Testis (tissue), 3 donors: ENCODE data around the gene MAPKAP1. TPM values are rescaled to one million over a fixed set of nuclear protein-coding genes. Genes with fewer than 3 reads are reported as not detected.

Source experiments
- DNase-seq: peaks from one replicate; pipeline ENCODE4 v3.0.0-alpha.2; 2019
- H3K27ac ChIP-seq, 2 donors: fragments of 200-600 bp; sonication (generic); one replicate each; pipeline ENCODE4 v1.5.1; 2019
- H3K27me3 ChIP-seq: fragments of 200-600 bp; sonication (generic); one replicate; pipeline ENCODE4 v1.5.1; 2019
- H3K36me3 ChIP-seq: fragments of 200-600 bp; sonication (generic); one replicate; pipeline ENCODE4 v1.5.1; 2017; ENCODE audit warnings: low read depth; ENCODE audit errors: missing control alignments
- H3K4me1 ChIP-seq: fragments of 200-600 bp; sonication (generic); one replicate; pipeline ENCODE4 v1.5.1; 2019
- H3K4me3 ChIP-seq, 2 donors: fragments of 200-600 bp; sonication (generic); one replicate each; pipeline ENCODE4 v1.5.1; 2017 to 2019
- H3K9me3 ChIP-seq: fragments of 200-600 bp; sonication (generic); one replicate; pipeline ENCODE4 v1.5.1; 2017
- POLR2A ChIP-seq: fragments of 450-650 bp; IDR thresholded peaks from one replicate; pipeline ENCODE4 v1.6.1; 2017; ENCODE audit warnings: antibody characterized with exemption, mild to moderate bottlenecking, moderate library complexity
- WGBS, 2 donors: methylation state at CpG; one replicate each; pipeline ENCODE4 v1.1.5; 2018; 5-methylcytosine and 5-hydroxymethylcytosine counted together
- intact Hi-C: fragments of 100-400 bp; cut with DNase I; formaldehyde crosslinking; loops from one replicate; pipeline ENCODE4 v1.15.1; 2023; ENCODE audit warnings: low total_unique reads
- polyA plus RNA-seq: library from polyadenylated mRNA; stranded (reverse); fragments of 350-450 nt; fragmentation: Illumina TruSeq; extraction: RNeasy Lipid Tissue Mini Kit (QIAGEN cat#74804); gene quantifications from one replicate; pipeline ENCODE4 v1.2.3, GENCODE V29; 2014; ENCODE audit warnings: low read depth, low replicate concordance; ENCODE audit not compliant: insufficient read depth
- total RNA-seq, 2 donors: library from RNA; depleted of rRNA; stranded (reverse); fragments of >200 nt; gene quantifications; one replicate each; pipeline ENCODE4 v1.2.3, GENCODE V29; 2016
- TF ChIP-seq, protein P1 (sequence below), 3 experiments: fragments of 450-650 bp in 2 of 3; fragments of 200-600 bp in 1 of 3; sonication (generic) in 1 of 3; IDR thresholded peaks; one replicate each; pipeline ENCODE4 v1.5.1; 2016 to 2019; ENCODE audit warnings: antibody characterized with exemption in 3 of 3, mild to moderate bottlenecking in 2 of 3, moderate library complexity in 1 of 3

MAPKAP1 gene
- total and polyA plus RNA-seq, 3 donors from 2014 or later = 112 to 135 (median 115) TPM

DNA sequence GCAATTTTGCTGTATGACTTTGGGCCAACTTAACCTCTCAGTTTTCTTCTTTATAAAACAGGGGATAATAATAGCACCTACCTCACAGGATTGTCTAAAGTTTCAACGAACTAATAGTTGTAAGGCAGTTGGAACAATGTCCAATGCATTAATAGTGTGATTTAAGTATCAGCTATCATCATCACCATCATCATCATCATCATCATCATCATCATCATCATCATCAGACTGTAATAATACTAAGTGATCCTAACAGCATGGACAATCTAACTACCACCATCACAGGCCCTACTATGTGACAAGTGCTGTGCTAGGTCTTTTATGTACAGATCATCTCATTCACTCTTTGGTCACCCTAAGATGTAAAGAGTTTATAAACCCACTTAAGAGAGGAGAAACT lies 196.0 kb downstream of the MAPKAP1 start:
- Histone ChIP-seq H3K27ac (no peak overlapping the region), H3K4me3 (no peak overlapping the region), H3K4me1 (no peaks in the 10 kb centered on the region), H3K27me3 (no peaks in the 10 kb centered on the region), H3K9me3 (no peaks in the 10 kb centered on the region), H3K36me3 (no peaks in the 10 kb centered on the region)
- TF ChIP-seq, protein P1, sequence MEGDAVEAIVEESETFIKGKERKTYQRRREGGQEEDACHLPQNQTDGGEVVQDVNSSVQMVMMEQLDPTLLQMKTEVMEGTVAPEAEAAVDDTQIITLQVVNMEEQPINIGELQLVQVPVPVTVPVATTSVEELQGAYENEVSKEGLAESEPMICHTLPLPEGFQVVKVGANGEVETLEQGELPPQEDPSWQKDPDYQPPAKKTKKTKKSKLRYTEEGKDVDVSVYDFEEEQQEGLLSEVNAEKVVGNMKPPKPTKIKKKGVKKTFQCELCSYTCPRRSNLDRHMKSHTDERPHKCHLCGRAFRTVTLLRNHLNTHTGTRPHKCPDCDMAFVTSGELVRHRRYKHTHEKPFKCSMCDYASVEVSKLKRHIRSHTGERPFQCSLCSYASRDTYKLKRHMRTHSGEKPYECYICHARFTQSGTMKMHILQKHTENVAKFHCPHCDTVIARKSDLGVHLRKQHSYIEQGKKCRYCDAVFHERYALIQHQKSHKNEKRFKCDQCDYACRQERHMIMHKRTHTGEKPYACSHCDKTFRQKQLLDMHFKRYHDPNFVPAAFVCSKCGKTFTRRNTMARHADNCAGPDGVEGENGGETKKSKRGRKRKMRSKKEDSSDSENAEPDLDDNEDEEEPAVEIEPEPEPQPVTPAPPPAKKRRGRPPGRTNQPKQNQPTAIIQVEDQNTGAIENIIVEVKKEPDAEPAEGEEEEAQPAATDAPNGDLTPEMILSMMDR (IDR thresholded peaks at IDR 0.05) = no peak
- no peak for TF ChIP-seq POLR2A
- 75 to 87% methylated on average over 1 of the region's 1 CpG for WGBS, 2 donors
- DNase-seq = no peak
- intact Hi-C loops = no loop called here

DNA sequence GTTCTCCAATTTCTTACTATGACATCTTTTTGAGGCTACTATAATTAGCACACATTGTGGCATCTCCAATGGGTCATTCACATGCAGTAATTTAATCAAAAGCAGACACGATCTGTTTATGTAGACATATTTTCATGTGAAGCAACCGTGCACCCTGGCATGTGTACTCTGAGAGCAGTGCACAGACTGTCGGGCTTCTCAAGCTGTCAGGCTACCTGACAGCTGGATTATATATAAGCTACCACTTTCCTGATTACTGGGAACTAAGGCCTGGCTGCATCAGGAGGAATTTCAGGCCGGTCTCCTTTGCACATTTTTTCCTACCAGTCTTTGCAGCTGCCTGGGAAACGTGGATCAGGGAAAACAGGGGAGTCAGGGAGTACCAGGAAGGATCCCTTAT lies 197.5 kb downstream of the MAPKAP1 start:
- Histone ChIP-seq H3K4me3 (no peak overlapping the region), H3K27me3 (no peaks in the 10 kb centered on the region), H3K36me3 (no peaks in the 10 kb centered on the region), H3K4me1 (no peaks in the 10 kb centered on the region), H3K27ac (no peak overlapping the region), H3K9me3 (no peaks in the 10 kb centered on the region)
- intact Hi-C loops = no loop called here
- TF ChIP-seq, protein P1 (IDR thresholded peaks at IDR 0.05) = no peak
- TF ChIP-seq POLR2A = no peak
- 55 to 69% methylated on average over 5 of the region's 5 CpGs for WGBS, 2 donors
- no peak for DNase-seq

DNA sequence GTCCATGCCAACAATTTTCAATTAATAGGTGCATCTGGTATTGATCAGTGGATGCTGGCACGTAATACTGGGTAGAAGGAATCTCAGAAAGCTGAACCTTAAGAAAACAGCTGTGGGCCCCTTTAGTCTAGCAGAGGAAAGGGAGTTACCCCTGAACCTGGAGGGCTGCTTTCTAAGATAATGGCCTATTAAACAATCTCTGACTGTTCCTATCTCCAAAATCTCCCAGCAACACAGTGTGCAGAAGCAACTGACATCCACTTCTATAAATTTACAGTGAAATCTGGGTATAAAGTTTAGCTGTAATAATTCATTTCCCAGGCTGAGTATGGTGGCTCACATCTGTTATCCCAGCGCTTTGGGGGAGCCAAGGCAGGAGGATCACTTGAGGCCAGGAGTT lies 198.8 kb downstream of the MAPKAP1 start:
- Histone ChIP-seq H3K4me3 (no peak overlapping the region), H3K4me1 (no peaks in the 10 kb centered on the region), H3K27ac (no peak overlapping the region), H3K36me3 (no peaks in the 10 kb centered on the region), H3K9me3 (no peaks in the 10 kb centered on the region), H3K27me3 (no peaks in the 10 kb centered on the region)
- DNase-seq = no peak
- intact Hi-C loops = no loop called here
- TF ChIP-seq, protein P1 (IDR thresholded peaks at IDR 0.05) = no peak
- TF ChIP-seq POLR2A = no peak
- 95 to 100% methylated on average over 2 of the region's 2 CpGs for WGBS, 2 donors

DNA sequence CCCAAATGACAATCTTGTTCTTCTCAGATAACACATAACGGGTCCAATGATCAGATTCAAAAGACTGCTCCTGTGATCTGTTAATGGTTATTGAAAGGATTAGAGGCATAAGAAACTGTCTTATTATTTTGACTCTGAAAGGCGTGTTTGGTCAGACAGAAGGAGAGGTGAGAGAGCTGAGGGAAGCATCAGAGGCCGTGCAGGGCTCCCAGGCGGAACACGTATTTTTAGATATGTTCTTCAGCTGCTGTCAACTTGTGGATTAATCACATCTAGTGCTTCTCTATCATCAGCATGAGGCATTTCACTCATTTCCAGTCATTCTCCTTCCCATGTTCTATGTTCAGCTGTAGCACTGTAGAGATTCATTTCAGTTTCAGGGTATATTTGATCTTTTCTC lies 199.8 kb downstream of the MAPKAP1 start:
- intact Hi-C loops = no loop called here
- no peaks in the 10 kb centered on the region for H3K4me1 ChIP-seq
- 94 to 96% methylated on average over 5 of the region's 5 CpGs for WGBS, 2 donors
- no peak for TF ChIP-seq POLR2A
- TF ChIP-seq, protein P1 (IDR thresholded peaks at IDR 0.05) = no peak
- H3K9me3 ChIP-seq = no peaks in the 10 kb centered on the region
- DNase-seq = no peak
- no peak overlapping the region for H3K27ac ChIP-seq
- H3K4me3 ChIP-seq = no peak overlapping the region
- H3K27me3 ChIP-seq = no peaks in the 10 kb centered on the region
- no peaks in the 10 kb centered on the region for H3K36me3 ChIP-seq

DNA sequence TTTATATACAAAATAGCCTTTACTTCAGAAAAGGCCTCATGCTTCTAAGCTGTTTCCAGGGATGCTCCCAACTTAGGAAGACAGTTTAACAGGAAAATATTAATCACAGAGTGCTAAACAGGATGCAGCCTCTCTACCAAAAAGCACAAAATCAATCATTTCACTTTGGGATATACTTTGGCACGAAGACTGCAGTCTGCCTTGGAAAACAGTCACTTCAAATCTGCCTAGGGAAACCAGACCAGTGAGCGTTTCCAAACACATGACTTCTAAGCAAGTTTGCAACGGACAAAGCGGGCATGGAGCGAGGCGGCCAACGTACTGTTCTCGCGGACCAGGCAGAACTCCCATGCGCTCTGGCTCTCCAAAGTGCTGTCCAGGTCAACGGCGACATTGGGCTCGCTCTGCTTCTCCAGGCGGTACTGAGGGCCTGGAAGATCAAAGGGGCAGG lies 201.0 kb downstream of the MAPKAP1 start:
- Histone ChIP-seq H3K4me3 (no peak overlapping the region), H3K9me3 (no peaks in the 10 kb centered on the region), H3K27me3 (no peaks in the 10 kb centered on the region), H3K27ac (no peak overlapping the region), H3K4me1 (no peaks in the 10 kb centered on the region), H3K36me3 (no peaks in the 10 kb centered on the region)
- TF ChIP-seq, protein P1 (IDR thresholded peaks at IDR 0.05) = no peak
- TF ChIP-seq POLR2A = no peak
- WGBS, 2 donors = 91 to 94% methylated on average over 14 of the region's 14 CpGs
- intact Hi-C loops = no loop called here
- DNase-seq = no peak
